ENCODE measurements around the gene RPL29.

- no peak for TF ChIP-seq EZH2 (IDR thresholded peaks at IDR 0.05; ENCODE audit: borderline replicate concordance, low read length)
- TF ChIP-seq CTCF (IDR thresholded peaks at IDR 0.05; ENCODE audit: low read length), result no peak
Observed at GRCh38 chr3:51974277-51974962, 21.3 kb downstream of the RPL29 start.
